ENCODE measurements around the gene MYBPHL.

MYBPHL gene, protein sequence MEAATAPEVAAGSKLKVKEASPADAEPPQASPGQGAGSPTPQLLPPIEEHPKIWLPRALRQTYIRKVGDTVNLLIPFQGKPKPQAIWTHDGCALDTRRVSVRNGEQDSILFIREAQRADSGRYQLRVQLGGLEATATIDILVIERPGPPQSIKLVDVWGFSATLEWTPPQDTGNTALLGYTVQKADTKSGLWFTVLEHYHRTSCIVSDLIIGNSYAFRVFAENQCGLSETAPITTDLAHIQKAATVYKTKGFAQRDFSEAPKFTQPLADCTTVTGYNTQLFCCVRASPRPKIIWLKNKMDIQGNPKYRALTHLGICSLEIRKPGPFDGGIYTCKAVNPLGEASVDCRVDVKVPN

GRCh38 chr1:109306832-109307273 lies at the start of gene MYBPHL:
Gene MYBPHL (minus strand): TSS chr1:109307011. CDS start chr1:109306991, 20 bp downstream.
- Histone ChIP-seq H3K4me2 (ENCODE audit: low read length) (no peak within 1 kb of the TSS), H3K9ac (no peak within 1 kb of the TSS), H3K27ac (no peak within 1 kb of the TSS), H3K4me1 (no peaks in the 10 kb centered on the region), H3K36me3 (ENCODE audit: control insufficient read depth, insufficient read depth, low read length) (no peaks in the 10 kb centered on the region), H2AFZ (no peak within 1 kb of the TSS), H3K4me3 (ENCODE audit: low read depth, low read length) (no peak within 1 kb of the TSS), H3K9me3 (ENCODE audit: control insufficient read depth, low read length) (no peaks in the 10 kb centered on the region), H3K79me2 (no peaks in the 10 kb centered on the region), H3K27me3 (ENCODE audit: control insufficient read depth, insufficient read depth, low read length) (no peaks in the 10 kb centered on the region)
- TF ChIP-seq CTCF (IDR thresholded peaks at IDR 0.05) = no peak

DNA sequence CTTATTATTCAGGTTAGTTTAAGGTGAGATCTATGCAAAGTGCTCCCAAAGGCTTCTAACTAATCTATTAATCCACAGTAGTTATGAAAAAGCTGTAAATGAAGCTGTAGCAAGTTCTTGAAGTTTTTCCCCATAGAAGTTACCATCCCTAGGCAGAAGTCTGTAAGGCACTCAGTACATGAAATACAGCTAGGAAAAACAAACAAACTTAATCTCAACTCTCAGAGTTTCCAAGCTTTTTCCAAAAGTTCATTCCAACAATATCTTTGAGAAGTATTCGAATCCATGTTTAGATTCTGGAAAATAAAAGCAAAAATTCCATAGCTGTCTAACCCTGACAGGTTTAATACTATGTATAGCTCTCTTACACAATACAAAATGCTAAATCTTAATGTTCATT lies 49.7 kb upstream of the MYBPHL start:
- Histone ChIP-seq H2AFZ (no peak overlapping the region), H3K36me3 (ENCODE audit: control insufficient read depth, insufficient read depth, low read length) (no peaks in the 10 kb centered on the region), H3K9ac (no peak overlapping the region), H3K27me3 (ENCODE audit: control insufficient read depth, insufficient read depth, low read length) (no peaks in the 10 kb centered on the region), H3K9me3 (ENCODE audit: control insufficient read depth, low read length) (no peaks in the 10 kb centered on the region), H3K4me3 (ENCODE audit: low read depth, low read length) (no peak overlapping the region), H3K79me2 (no peaks in the 10 kb centered on the region), H3K4me2 (ENCODE audit: low read length) (no peak overlapping the region), H3K4me1 (no peaks in the 10 kb centered on the region), H3K27ac (no peak overlapping the region)
- no peak for TF ChIP-seq CTCF (IDR thresholded peaks at IDR 0.05)

- Histone ChIP-seq H3K4me1 (no peaks in the 10 kb centered on the region), H3K9me3 (ENCODE audit: control insufficient read depth, low read length) (no peaks in the 10 kb centered on the region), H3K4me2 (ENCODE audit: low read length) (no peak overlapping the region), H3K27ac (no peak overlapping the region), H3K79me2 (no peaks in the 10 kb centered on the region), H3K4me3 (ENCODE audit: low read depth, low read length) (no peak overlapping the region), H2AFZ (no peak overlapping the region), H3K36me3 (ENCODE audit: control insufficient read depth, insufficient read depth, low read length) (no peaks in the 10 kb centered on the region), H3K9ac (no peak overlapping the region), H3K27me3 (ENCODE audit: control insufficient read depth, insufficient read depth, low read length) (no peaks in the 10 kb centered on the region)
- TF ChIP-seq CTCF (IDR thresholded peaks at IDR 0.05) = no peak
Measured at GRCh38 chr1:109354929-109355328, 48.1 kb upstream of the MYBPHL start.

GRCh38 chr1:109351457-109351856 lies 44.6 kb upstream of the MYBPHL start:
- Histone ChIP-seq H3K4me2 (ENCODE audit: low read length) (no peak overlapping the region), H3K79me2 (no peaks in the 10 kb centered on the region), H3K9me3 (ENCODE audit: control insufficient read depth, low read length) (no peaks in the 10 kb centered on the region), H2AFZ (no peak overlapping the region), H3K36me3 (ENCODE audit: control insufficient read depth, insufficient read depth, low read length) (no peaks in the 10 kb centered on the region), H3K27ac (no peak overlapping the region), H3K9ac (no peak overlapping the region), H3K4me1 (no peaks in the 10 kb centered on the region), H3K27me3 (ENCODE audit: control insufficient read depth, insufficient read depth, low read length) (no peaks in the 10 kb centered on the region), H3K4me3 (ENCODE audit: low read depth, low read length) (no peak overlapping the region)
- no peak for TF ChIP-seq CTCF (IDR thresholded peaks at IDR 0.05)

DNA sequence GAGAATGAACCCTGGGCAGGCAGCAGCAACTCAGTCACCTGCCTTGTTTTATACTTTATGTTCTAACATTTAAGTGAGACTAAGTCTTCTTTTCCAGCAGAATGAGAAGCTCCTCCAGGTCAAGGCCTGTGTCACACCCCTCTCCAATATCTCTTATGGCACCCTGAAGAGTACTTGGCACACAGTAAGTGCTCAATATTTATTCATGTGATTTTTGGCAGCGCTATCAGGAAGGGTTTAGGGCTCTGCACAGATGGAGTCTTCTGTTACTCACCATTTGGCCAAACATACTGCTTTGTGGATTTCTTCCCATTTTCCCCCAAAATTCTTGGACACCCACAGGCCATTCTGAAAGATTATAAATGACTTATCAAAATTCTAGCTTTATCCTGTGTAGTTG lies 43.8 kb upstream of the MYBPHL start:
- H3K4me2 ChIP-seq (ENCODE audit: low read length) = no peak overlapping the region
- TF ChIP-seq CTCF (IDR thresholded peaks at IDR 0.05) = no peak
- no peaks in the 10 kb centered on the region for H3K9me3 ChIP-seq (ENCODE audit: control insufficient read depth, low read length)
- H3K36me3 ChIP-seq (ENCODE audit: control insufficient read depth, insufficient read depth, low read length) = no peaks in the 10 kb centered on the region
- no peak overlapping the region for H3K9ac ChIP-seq
- H3K4me1 ChIP-seq = no peaks in the 10 kb centered on the region
- no peaks in the 10 kb centered on the region for H3K27me3 ChIP-seq (ENCODE audit: control insufficient read depth, insufficient read depth, low read length)
- no peak overlapping the region for H3K4me3 ChIP-seq (ENCODE audit: low read depth, low read length)
- H2AFZ ChIP-seq = no peak overlapping the region
- no peak overlapping the region for H3K27ac ChIP-seq
- H3K79me2 ChIP-seq = no peaks in the 10 kb centered on the region

All from parathyroid adenoma (tissue), 2 donors.